ENCODE data around the gene APBA1. TPM values are rescaled to one million over a fixed set of nuclear protein-coding genes. Genes with fewer than 3 reads are reported as not detected.

The APBA1 gene
- total and polyA plus RNA-seq, 7 donors = 0.23 to 4.2 (median 0.81) TPM

DNA sequence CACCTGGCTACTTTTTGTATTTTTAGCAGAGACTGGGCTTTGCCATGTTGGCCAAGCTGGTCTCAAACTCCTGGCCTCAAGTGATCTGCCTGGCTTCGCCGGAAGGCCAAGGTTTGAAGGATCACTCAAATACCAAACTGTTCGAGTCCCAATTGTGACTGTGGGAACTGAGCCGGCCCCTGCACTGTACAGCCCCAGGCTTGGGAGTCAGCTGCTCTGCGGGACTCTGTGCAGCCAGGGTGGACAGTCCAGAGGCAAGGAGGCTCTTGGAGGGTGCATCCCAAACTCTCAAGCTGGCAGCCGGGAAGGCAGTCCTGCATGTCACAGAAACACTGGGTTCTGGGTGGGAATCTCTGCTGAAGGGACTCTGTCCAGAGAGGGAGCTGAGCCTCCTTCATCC lies 238.2 kb downstream of the APBA1 start:
- no peaks in the 10 kb centered on the region for H3K36me3 ChIP-seq (ENCODE audit: insufficient read depth in 1 of 2, low read depth in 1 of 2)
- intact Hi-C loops (cut with DNase I) = no loop called here
- no peak for TF ChIP-seq CTCF (IDR thresholded peaks at IDR 0.05)
- no peak overlapping the region for H3K4me3 ChIP-seq
- DNase-seq (no peak), ATAC-seq (no peak)
- H3K27me3 ChIP-seq (ENCODE audit: insufficient read depth in 3 of 3, low read length in 2 of 3) = no peaks in the 10 kb centered on the region
- H3K9me3 ChIP-seq = no peaks in the 10 kb centered on the region
- H3K4me1 ChIP-seq = no peaks in the 10 kb centered on the region
- WGBS, 3 donors = 93 to 96% (median 95%) methylated on average over 6 of the region's 6 CpGs
- no peak overlapping the region for H3K27ac ChIP-seq

GRCh38 chr9:69433392-69433791 lies 238.8 kb downstream of the APBA1 start:
- no peak for ATAC-seq
- Histone ChIP-seq H3K27me3 (ENCODE audit: insufficient read depth in 3 of 3, low read length in 2 of 3) (no peaks in the 10 kb centered on the region), H3K4me1 (no peaks in the 10 kb centered on the region), H3K9me3 (no peaks in the 10 kb centered on the region), H3K36me3 (ENCODE audit: insufficient read depth in 1 of 2, low read depth in 1 of 2) (no peaks in the 10 kb centered on the region), H3K4me3 (no peak overlapping the region), H3K27ac (no peak overlapping the region)
- TF ChIP-seq CTCF (IDR thresholded peaks at IDR 0.05) = no peak
- WGBS, 3 donors = 23 to 61% (median 46%) methylated on average over 1 of the region's 1 CpG
- no peak for DNase-seq
- intact Hi-C loops (cut with DNase I) = no loop called here

DNA sequence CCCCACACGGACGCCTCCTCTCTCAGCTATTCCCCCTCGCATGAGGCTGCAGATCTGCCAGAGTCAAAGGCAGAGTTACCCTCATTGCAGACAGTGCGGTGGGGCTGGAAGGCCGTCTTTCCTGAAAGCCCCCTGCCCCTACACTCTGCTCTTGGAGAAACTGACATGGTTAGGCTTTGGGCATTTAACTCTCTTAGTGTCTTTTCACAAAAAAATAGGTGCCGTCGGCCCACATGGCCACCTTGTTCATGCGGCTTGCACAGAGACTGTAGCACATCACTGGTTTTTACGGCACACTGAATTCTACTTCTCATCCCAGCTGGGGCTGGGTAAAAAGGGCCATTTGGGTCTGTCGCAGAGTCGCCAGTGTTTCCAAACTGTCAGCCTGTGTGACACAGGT lies 239.5 kb downstream of the APBA1 start:
- TF ChIP-seq CTCF (IDR thresholded peaks at IDR 0.05) = no peak

DNA sequence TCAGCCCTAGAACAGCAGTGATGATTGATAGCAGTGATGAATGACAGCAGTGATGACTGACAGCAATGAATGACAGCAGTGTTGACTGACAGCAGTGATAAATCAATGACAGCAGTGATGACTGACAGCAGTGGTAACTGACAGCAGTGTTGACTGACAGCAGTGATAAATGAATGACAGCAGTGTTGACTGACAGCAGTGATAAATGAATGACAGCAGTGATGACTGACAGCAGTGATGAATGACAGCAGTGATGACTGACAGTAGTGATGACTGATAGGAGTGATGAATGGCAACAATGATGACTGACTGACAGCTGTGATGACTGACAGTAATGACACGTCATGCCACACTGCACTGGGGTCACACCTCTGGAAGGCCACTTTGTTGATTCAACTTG lies 240.4 kb downstream of the APBA1 start:
- DNase-seq (no peak), ATAC-seq (peak in 2 of 4 donors; percentile 20 to 46)
- H3K27ac ChIP-seq = no peak overlapping the region
- H3K9me3 ChIP-seq = no peaks in the 10 kb centered on the region
- intact Hi-C loops (cut with DNase I) = no loop called here
- no peaks in the 10 kb centered on the region for H3K36me3 ChIP-seq (ENCODE audit: insufficient read depth in 1 of 2, low read depth in 1 of 2)
- no peaks in the 10 kb centered on the region for H3K4me1 ChIP-seq
- H3K27me3 ChIP-seq (ENCODE audit: insufficient read depth in 3 of 3, low read length in 2 of 3) = no peaks in the 10 kb centered on the region
- no peak overlapping the region for H3K4me3 ChIP-seq
- TF ChIP-seq CTCF (IDR thresholded peaks at IDR 0.05) = no peak
- WGBS, 3 donors = 71 to 88% (median 76%) methylated on average over 1 of the region's 1 CpG

More for the DNA sequence above, 239.5 kb downstream of the APBA1 start:
- Histone ChIP-seq H3K36me3 (ENCODE audit: insufficient read depth in 1 of 2, low read depth in 1 of 2) (no peaks in the 10 kb centered on the region), H3K9me3 (no peaks in the 10 kb centered on the region), H3K4me3 (no peak overlapping the region), H3K27me3 (ENCODE audit: insufficient read depth in 3 of 3, low read length in 2 of 3) (no peaks in the 10 kb centered on the region), H3K27ac (no peak overlapping the region), H3K4me1 (no peaks in the 10 kb centered on the region)
- WGBS, 3 donors = 85 to 87% (median 86%) methylated on average over 11 of the region's 11 CpGs
- DNase-seq = no peak
- intact Hi-C loops (cut with DNase I) = no loop called here
- ATAC-seq = no peak

- TF ChIP-seq CTCF (IDR thresholded peaks at IDR 0.05) = no peak
- 89 to 94% (median 89%) methylated on average over 13 of the region's 13 CpGs for WGBS, 3 donors
- intact Hi-C loops (cut with DNase I) = no loop called here
Measured at GRCh38 chr9:69431203-69431602, 241.0 kb downstream of the APBA1 start.

More at GRCh38 chr9:69431203-69431602, 241.0 kb downstream of the APBA1 start:
- no peaks in the 10 kb centered on the region for H3K27me3 ChIP-seq (ENCODE audit: insufficient read depth in 3 of 3, low read length in 2 of 3)
- DNase-seq (no peak), ATAC-seq (no peak)
- H3K27ac ChIP-seq = no peak overlapping the region
- no peak overlapping the region for H3K4me3 ChIP-seq
- H3K4me1 ChIP-seq = no peaks in the 10 kb centered on the region
- no peaks in the 10 kb centered on the region for H3K36me3 ChIP-seq (ENCODE audit: insufficient read depth in 1 of 2, low read depth in 1 of 2)
- H3K9me3 ChIP-seq = no peaks in the 10 kb centered on the region

All from psoas muscle (tissue), 8 donors.